ENCODE measurements around the gene EEF2KMT. TPM values are rescaled to one million over a fixed set of nuclear protein-coding genes. Genes with fewer than 3 reads are reported as not detected.
"Not testable (repeated sequence)": the region's sequence is repeated elsewhere in the genome, so short reads cannot be mapped to it uniquely, and the experiment has no call there.

EEF2KMT gene
- total RNA-seq, 1 experiment from 2014 or later, result 16.6 TPM

DNA sequence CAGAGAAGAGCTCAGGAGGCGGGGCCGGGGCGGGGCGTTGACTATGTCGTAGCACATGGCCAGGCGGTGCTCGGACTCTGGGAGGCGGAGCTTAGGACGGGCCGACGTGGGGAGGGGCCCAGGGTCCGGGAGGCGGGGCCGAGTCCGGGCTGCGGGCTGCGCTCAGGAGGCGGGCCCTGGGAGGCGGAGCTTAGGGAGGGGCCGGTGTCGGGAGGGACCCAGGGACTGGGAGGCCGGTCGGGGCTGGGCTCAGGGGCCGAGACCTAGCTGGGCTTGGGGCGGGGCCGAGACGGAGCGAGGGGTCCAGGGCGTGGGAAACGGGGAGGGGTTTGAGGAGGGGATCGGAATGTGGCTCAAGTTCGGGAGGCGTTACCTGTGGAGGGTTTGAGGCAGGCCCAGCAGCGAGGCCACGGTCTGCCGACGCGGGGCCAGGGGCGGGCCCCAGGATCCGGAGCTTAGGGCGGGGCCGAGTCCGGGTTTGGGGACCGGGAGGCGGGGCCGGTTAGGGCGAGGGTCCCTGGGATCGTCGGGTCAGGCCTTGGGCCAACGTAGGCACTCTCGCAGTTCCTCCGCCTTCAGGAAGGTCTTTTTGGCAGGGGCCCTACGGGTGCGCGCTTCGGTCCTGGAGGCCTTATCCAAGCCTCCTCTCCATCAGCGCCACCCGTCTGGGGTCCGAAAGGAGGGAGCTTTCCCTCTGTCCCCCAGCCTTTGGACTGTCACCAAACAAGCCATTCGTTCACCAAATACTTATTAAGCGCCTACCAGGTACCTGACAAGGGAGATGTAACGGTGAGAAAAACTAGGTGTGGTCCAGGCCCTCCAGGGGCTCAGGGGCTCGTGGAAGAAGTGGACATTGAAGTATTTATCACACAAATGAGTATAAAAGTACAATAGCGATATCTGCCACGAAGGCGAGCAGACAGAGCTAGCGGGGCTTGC, 895 bp upstream of the EEF2KMT start:
- Histone ChIP-seq H3K79me2 (ENCODE audit: low read length) (peaks cover 13% of the 10 kb centered on the region), H3K9ac (ENCODE audit: low read length) (peak overlapping the region; percentile 26; the same call in 1 of the 2 replicates), H3K4me3 (ENCODE audit: low read length) (peak overlapping the region; percentile 54; the same call in 1 of the 2 replicates), H3K4me1 (ENCODE audit: low read length) (peaks cover 11% of the 10 kb centered on the region), H3K4me2 (ENCODE audit: low read depth, low read length, poor library complexity, severe bottlenecking) (peak overlapping the region; percentile 52)
- H2AFZ ChIP-seq (ENCODE audit: low read length); H4K20me1 ChIP-seq (ENCODE audit: insufficient read depth, low read depth, low read length); H3K9me3 ChIP-seq (ENCODE audit: low read length); H3K9me2 ChIP-seq (replicated peaks; ENCODE audit: insufficient read depth, low read length); H3K27me3 ChIP-seq (ENCODE audit: low read length); H3K36me3 ChIP-seq (ENCODE audit: insufficient read depth, low read length); H3K27ac ChIP-seq (ENCODE audit: low read length): not testable (repeated sequence)
- DNase-seq, result peak; percentile 79

DNA sequence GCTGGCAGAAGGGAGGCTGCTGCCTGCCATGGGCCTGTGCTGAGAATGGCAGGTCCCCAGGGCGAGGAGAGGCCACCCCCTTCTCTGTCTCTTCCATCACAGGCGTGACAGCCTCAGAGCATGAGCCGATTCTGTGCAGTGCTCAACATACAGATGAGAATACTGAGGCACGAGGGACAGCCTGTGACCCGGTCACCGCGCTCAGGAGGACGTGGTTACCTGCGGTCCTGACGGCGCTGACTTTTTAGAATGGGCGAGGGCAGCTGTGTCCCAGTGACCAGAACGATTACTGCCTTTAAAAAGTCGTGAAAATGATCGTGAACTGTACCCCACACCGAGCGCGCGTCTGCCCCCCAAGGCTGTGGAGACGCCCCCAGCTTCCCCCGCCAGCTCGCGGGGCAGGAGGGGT, 530 bp downstream of the EEF2KMT start:
- Histone ChIP-seq H3K79me2 (ENCODE audit: low read length) (peaks cover 13% of the 10 kb centered on the region), H3K9ac (ENCODE audit: low read length) (peak overlapping the region; percentile 86), H3K27ac (ENCODE audit: low read length) (peak overlapping the region; percentile 49; the same call in 1 of the 2 replicates), H2AFZ (ENCODE audit: low read length) (peak overlapping the region; percentile 43; the same call in 1 of the 2 replicates), H3K4me1 (ENCODE audit: low read length) (peaks cover 11% of the 10 kb centered on the region), H3K4me3 (ENCODE audit: low read length) (peak overlapping the region; percentile 86), H3K4me2 (ENCODE audit: low read depth, low read length, poor library complexity, severe bottlenecking) (peak overlapping the region; percentile 87)
- H3K36me3 ChIP-seq (ENCODE audit: insufficient read depth, low read length); H3K9me2 ChIP-seq (replicated peaks; ENCODE audit: insufficient read depth, low read length); H3K27me3 ChIP-seq (ENCODE audit: low read length); H4K20me1 ChIP-seq (ENCODE audit: insufficient read depth, low read depth, low read length); H3K9me3 ChIP-seq (ENCODE audit: low read length): not testable (repeated sequence)
- DNase-seq, result peak; percentile 83

DNA sequence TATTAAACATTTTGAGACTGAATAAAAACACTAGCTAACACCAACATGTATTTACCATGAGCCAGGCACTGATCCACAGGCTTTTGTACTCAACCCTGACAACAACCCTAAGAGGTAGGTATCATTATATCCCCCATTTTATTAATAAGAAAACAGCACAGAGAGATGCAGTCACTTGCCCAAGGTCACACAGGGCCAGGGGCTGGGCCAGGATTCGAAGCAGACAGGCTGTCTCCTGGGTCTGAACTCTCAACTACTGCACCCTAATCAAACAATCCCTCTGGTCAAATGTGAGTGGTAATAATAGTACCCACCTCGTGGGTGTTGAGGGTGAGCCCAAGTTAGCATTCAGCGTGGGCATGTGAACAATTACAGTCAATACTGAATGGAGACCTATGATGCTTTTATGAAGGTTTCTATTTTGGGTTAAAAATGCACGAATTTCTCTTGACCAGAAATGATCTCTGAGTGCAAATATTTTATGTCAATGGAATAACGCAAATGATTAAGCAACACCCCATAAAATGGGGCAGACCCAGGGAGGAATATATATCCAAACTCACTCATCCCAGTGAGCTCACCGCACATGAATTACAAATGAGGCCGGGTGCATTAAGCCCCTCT, 1.0 kb downstream of the EEF2KMT start:
- not testable (repeated sequence) for H2AFZ ChIP-seq (ENCODE audit: low read length)
- peak overlapping the region; percentile 86 for H3K9ac ChIP-seq (ENCODE audit: low read length)

DNA sequence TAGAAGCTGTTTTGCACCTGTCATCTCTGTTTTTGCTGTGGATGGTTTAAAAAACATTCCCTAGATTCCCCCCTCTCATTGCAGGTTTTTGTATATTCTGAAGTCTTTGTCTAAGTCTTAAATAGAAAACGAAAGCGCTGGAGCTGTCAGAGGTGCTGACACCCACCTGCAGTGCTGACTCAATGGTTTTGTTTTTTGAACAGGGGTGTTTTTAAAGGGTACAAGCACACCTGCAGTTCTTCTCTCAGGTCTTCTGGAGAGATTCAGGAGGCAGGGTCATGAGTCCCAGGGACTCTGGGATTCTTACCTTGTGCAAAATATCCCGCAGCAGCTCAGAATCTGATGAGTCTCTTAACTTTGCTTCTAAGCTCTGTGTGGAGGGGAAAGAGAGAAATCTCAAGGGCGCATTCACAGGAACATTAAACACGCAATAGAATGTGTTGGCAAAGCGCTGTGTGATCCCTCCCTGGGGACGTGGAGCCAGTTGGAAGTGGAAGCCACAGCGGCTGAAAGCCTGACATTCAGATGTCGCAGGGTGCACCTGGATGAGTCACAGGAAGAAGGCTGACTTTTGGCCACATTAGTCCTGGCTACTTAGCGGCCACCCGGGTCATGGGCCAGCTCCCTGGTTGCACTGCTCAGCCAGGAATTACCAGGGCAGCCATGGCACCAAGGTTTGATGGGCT, 2.3 kb downstream of the EEF2KMT start:
- H4K20me1 ChIP-seq (ENCODE audit: insufficient read depth, low read depth, low read length); H3K9ac ChIP-seq (ENCODE audit: low read length); H2AFZ ChIP-seq (ENCODE audit: low read length); H3K4me3 ChIP-seq (ENCODE audit: low read length); H3K4me2 ChIP-seq (ENCODE audit: low read depth, low read length, poor library complexity, severe bottlenecking); H3K36me3 ChIP-seq (ENCODE audit: insufficient read depth, low read length); DNase-seq; H3K27me3 ChIP-seq (ENCODE audit: low read length); H3K27ac ChIP-seq (ENCODE audit: low read length); H3K9me2 ChIP-seq (replicated peaks; ENCODE audit: insufficient read depth, low read length); H3K9me3 ChIP-seq (ENCODE audit: low read length): not testable (repeated sequence)
- H3K4me1 ChIP-seq (ENCODE audit: low read length), result peaks cover 11% of the 10 kb centered on the region
- peaks cover 13% of the 10 kb centered on the region for H3K79me2 ChIP-seq (ENCODE audit: low read length)

More for the DNA sequence above, 1.0 kb downstream of the EEF2KMT start:
- H3K27me3 ChIP-seq (ENCODE audit: low read length); H3K36me3 ChIP-seq (ENCODE audit: insufficient read depth, low read length); H4K20me1 ChIP-seq (ENCODE audit: insufficient read depth, low read depth, low read length); H3K9me3 ChIP-seq (ENCODE audit: low read length); H3K9me2 ChIP-seq (replicated peaks; ENCODE audit: insufficient read depth, low read length); H3K27ac ChIP-seq (ENCODE audit: low read length); DNase-seq: not testable (repeated sequence)
- Histone ChIP-seq H3K4me2 (ENCODE audit: low read depth, low read length, poor library complexity, severe bottlenecking) (peak overlapping the region; percentile 87), H3K4me3 (ENCODE audit: low read length) (peak overlapping the region; percentile 86), H3K4me1 (ENCODE audit: low read length) (peaks cover 11% of the 10 kb centered on the region), H3K79me2 (ENCODE audit: low read length) (peaks cover 13% of the 10 kb centered on the region)

DNA sequence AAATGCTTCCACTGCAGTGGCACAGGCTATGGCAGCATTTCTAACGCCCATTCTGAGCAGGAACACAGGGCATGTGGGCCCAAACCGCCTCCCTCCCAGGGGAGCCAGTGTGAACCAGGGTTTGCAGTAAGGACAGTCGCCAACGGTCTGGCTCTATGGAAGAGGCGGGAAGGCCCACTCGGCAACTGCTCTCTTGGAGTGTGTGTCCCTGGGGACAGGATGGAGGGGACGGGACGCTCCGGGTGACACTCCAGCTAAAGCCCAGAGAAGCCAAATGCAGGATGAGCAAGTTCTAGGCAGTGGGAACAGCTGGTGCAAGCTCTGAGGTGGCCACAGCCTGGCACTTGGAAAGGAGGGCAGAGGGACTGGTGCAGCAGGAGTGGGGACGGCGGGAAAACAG, 3.8 kb downstream of the EEF2KMT start:
- peaks cover 13% of the 10 kb centered on the region for H3K79me2 ChIP-seq (ENCODE audit: low read length)
- not testable (repeated sequence) for H3K27ac ChIP-seq (ENCODE audit: low read length); H3K4me3 ChIP-seq (ENCODE audit: low read length); H3K36me3 ChIP-seq (ENCODE audit: insufficient read depth, low read length); H3K9me3 ChIP-seq (ENCODE audit: low read length); DNase-seq; H3K9ac ChIP-seq (ENCODE audit: low read length); H2AFZ ChIP-seq (ENCODE audit: low read length); H3K9me2 ChIP-seq (replicated peaks; ENCODE audit: insufficient read depth, low read length); H3K4me2 ChIP-seq (ENCODE audit: low read depth, low read length, poor library complexity, severe bottlenecking); H4K20me1 ChIP-seq (ENCODE audit: insufficient read depth, low read depth, low read length); H3K27me3 ChIP-seq (ENCODE audit: low read length)
- peaks cover 11% of the 10 kb centered on the region for H3K4me1 ChIP-seq (ENCODE audit: low read length)

DNA sequence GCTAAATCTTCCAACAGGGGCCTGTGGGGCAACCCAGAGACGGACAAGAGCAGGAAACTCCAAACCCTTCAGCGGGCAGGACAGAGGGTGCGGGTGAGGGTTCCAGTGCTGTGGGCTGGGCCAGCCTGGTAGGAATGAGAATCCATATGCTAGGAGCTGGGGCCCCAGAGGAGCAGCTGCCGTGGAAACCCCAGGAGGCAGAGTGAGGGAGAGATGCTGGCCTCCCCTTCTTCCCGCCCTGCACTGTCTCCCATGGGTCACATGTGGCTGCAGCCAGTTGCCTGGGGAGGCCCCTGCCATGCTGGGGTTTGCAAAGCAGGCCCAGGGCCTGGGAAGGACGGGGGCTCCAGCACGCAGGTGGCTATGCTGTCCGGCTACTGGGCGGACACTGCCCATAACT, 4.5 kb downstream of the EEF2KMT start:
- H3K79me2 ChIP-seq (ENCODE audit: low read length), result peaks cover 13% of the 10 kb centered on the region
- not testable (repeated sequence) for H3K4me1 ChIP-seq (ENCODE audit: low read length); H3K27me3 ChIP-seq (ENCODE audit: low read length); H3K9ac ChIP-seq (ENCODE audit: low read length); H3K4me2 ChIP-seq (ENCODE audit: low read depth, low read length, poor library complexity, severe bottlenecking); H3K36me3 ChIP-seq (ENCODE audit: insufficient read depth, low read length); H3K27ac ChIP-seq (ENCODE audit: low read length); H2AFZ ChIP-seq (ENCODE audit: low read length); H4K20me1 ChIP-seq (ENCODE audit: insufficient read depth, low read depth, low read length); H3K9me3 ChIP-seq (ENCODE audit: low read length); H3K4me3 ChIP-seq (ENCODE audit: low read length); H3K9me2 ChIP-seq (replicated peaks; ENCODE audit: insufficient read depth, low read length); DNase-seq

DNA sequence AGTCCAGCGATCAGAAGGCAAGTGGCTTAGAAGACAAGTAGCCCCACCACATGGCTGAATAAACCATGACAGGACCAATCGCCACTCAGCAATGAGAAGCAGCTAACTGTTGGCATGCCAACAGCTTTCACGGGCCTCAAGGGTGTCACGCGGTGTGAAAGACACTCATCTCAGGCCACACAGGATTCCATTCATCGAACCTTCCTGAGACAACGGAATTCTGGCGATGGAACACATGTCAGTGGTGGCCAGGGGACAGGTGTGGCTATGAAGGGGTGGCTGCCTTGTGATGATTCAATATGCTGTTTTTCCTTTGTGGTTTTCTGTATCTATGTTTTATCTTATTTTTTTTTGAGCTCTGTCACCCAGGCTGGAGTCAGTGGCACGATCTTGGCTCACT, 7.0 kb downstream of the EEF2KMT start:
- H3K79me2 ChIP-seq (ENCODE audit: low read length); H4K20me1 ChIP-seq (ENCODE audit: insufficient read depth, low read depth, low read length); H3K27ac ChIP-seq (ENCODE audit: low read length); H3K4me3 ChIP-seq (ENCODE audit: low read length); H3K9me3 ChIP-seq (ENCODE audit: low read length); H2AFZ ChIP-seq (ENCODE audit: low read length); H3K9ac ChIP-seq (ENCODE audit: low read length); H3K9me2 ChIP-seq (replicated peaks; ENCODE audit: insufficient read depth, low read length); DNase-seq; H3K4me2 ChIP-seq (ENCODE audit: low read depth, low read length, poor library complexity, severe bottlenecking); H3K36me3 ChIP-seq (ENCODE audit: insufficient read depth, low read length); H3K4me1 ChIP-seq (ENCODE audit: low read length); H3K27me3 ChIP-seq (ENCODE audit: low read length): not testable (repeated sequence)

DNA sequence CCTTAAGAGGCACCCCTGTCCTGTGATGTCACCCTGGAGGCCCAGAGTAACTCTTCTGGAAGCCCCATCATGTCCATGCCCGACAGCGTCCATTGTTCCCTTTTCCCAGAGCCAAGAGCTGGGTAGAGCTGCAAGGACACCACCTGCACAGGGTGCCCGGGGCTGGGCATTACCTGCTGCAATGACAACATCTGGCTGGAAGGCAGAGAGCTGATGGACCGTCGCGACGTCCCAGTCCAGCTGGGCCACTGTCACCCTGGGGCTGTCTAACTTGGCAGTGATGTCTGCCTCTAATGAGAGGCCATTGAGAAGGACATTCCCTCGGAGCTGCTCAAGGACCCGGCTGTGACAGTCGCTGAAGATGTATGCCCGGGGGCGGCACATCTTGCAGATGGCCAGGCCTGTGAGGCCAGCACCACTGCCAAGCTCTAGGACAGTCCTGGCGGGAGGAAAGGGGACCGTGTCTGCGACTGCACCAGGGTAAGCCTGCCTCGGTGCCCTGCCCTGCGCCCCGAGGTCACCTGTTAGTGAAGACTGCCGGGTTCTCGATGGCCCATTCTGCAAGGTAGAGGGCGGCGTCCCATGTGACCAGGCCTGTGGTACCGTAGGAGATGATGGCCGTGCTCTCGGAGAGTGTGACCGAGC, 7.6 kb downstream of the EEF2KMT start:
- not testable (repeated sequence) for H3K9me3 ChIP-seq (ENCODE audit: low read length); H4K20me1 ChIP-seq (ENCODE audit: insufficient read depth, low read depth, low read length); H3K4me1 ChIP-seq (ENCODE audit: low read length); H2AFZ ChIP-seq (ENCODE audit: low read length); H3K4me2 ChIP-seq (ENCODE audit: low read depth, low read length, poor library complexity, severe bottlenecking); H3K36me3 ChIP-seq (ENCODE audit: insufficient read depth, low read length); H3K4me3 ChIP-seq (ENCODE audit: low read length); H3K79me2 ChIP-seq (ENCODE audit: low read length); H3K27me3 ChIP-seq (ENCODE audit: low read length); H3K9ac ChIP-seq (ENCODE audit: low read length); H3K27ac ChIP-seq (ENCODE audit: low read length); H3K9me2 ChIP-seq (replicated peaks; ENCODE audit: insufficient read depth, low read length); DNase-seq
